ENCODE results near the gene LRRC61.
"Not testable (repeated sequence)": the region's sequence is repeated elsewhere in the genome, so short reads cannot be mapped to it uniquely, and the experiment has no call there.

The LRRC61 gene

DNA sequence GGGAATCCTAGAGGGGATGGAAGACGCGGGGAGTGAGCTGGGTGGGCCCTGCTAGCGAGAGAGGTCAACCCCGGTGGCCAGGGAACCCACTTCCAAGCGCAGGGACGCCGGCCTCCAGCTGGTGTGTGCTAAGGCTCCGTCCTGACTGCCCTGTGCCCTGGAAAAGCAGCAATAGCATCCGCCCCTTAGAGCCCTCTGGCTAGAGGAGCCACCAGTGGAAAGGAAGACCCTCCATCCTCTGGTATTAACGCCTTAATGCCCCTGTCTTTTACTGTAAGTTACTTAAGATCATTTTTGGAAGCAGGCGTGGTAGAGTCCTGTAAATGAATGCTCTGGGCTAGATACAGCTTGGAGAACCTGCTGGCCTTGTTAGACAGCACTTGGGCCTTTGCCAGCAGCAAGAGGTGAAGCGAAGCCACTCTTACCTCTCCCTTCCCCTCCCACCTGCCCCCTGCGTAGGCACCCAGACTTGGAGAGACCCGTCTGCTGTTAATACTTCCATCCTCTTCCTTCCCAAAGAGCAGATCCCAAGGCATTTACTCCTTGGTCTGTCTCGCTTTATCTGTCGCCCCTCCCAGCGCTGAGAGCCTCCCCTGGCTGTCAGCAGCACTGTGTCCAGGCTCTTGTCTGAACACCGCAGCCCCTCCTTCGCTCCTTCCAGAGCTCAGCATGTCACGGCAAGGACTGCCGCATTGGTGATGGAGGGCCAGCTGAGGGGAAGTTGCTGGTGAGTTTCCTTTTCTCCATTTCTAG is 50.1 kb downstream of the LRRC61 start:
- DNase-seq, result no peak

- no peak for DNase-seq
Measured at GRCh38 chr7:150374026-150374425, 50.9 kb downstream of the LRRC61 start.

GRCh38 chr7:150374472-150374871 is 51.3 kb downstream of the LRRC61 start:
- no peak for DNase-seq

DNA sequence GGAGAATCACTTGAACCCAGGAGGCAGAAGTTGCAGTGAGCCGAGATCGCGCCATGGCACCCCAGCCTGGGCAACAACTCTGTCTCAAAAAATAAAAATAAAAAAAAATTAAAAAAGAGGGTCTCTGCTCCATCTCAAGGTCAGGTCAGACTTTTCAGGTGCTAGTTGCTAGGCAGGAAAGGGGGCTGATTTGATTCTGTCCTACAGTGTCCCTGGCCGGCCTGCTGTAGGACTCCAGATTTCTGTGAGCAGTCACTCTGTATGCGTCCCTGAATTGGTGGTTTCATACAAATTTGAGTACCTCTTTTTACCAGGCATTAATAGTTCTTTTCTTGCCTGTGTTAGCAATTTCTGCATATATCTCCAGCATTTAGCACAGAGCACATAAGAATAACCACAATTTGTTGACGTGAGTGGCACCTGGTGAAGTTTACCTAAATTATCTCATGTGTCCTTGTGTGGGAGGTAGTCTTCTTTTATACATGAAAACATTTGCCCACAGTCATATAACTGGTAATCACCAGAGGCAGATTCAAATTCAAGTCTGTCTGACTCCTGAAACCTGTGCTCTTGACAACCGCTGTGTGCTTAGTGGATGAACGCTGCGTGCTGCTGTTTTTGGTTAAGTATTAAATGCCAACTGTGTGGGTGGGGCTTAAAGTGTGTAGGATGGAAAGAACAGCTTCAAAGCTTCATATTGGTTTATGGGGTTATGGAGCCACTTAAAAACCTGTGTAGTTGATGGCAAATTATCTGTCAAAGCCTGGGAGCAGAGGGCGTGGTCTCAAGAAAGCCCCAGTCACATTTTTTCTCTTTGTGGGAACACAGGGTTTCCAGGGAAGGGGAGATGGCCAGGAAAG is 52.7 kb downstream of the LRRC61 start:
- DNase-seq, result no peak

GRCh38 chr7:150376560-150376959 is 53.4 kb downstream of the LRRC61 start:
- no peak for DNase-seq

- DNase-seq, result no peak
Measured at GRCh38 chr7:150377196-150377595, 54.0 kb downstream of the LRRC61 start.

DNA sequence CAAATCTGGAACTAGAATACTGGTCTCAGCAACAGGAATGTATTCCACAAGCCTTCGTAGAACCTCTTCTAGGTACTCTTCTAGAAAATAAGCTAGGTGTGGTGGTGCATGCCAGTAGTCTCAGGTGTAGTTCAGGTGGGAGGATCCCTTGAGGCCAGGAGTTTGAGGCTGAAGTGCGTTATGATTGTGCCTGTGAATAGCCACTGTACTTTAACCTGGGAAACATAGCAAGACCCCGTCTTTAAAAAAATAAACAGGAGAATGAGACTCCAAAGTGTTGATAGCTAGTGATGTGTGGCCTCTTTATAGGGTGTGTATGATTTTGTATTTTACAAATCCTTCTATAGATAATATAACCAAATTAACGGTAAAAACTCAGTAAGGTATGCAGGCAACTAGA is 54.5 kb downstream of the LRRC61 start:
- DNase-seq, result no peak

- DNase-seq, result peak; percentile 34
Measured at GRCh38 chr7:150378115-150378852, 55.1 kb downstream of the LRRC61 start.

- DNase-seq, result peak; percentile 10
Measured at GRCh38 chr7:150378853-150379440, 55.8 kb downstream of the LRRC61 start, which contains the start of gene ZNF775. TSS of gene ZNF775 (plus strand) at chr7:150379330. CDS start at chr7:150388471, 9,141 bp downstream.

GRCh38 chr7:150379441-150380379 is 56.6 kb downstream of the LRRC61 start:
- DNase-seq, result no peak

DNA sequence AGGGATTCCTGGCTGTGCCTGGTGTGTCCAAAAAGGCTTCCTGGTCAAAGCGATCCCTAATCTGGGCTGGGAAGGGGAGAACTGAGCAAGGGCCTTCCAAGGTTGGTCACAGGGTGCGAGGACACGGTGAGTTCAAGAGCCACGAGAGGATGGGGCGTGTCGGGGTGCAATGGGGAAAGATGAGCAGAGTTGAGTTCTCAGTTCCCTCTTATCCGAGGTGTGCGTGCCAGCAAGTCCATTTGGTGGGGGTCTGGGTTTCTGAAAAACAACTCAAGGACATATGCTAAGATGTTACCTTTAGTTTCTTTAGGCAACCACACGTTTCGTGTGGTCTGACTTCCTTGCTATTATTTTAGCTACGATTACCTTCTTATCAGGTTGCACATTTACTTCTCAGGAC is 57.3 kb downstream of the LRRC61 start:
- no peak for DNase-seq

- no peak for DNase-seq
Measured at GRCh38 chr7:150381096-150381495, 57.9 kb downstream of the LRRC61 start.

- no peak for DNase-seq
Measured at GRCh38 chr7:150381785-150382122, 58.6 kb downstream of the LRRC61 start.

GRCh38 chr7:150382123-150382843 is 59.1 kb downstream of the LRRC61 start:
- no peak for DNase-seq

GRCh38 chr7:150382844-150383225 is 59.7 kb downstream of the LRRC61 start:
- DNase-seq, result no peak

DNA sequence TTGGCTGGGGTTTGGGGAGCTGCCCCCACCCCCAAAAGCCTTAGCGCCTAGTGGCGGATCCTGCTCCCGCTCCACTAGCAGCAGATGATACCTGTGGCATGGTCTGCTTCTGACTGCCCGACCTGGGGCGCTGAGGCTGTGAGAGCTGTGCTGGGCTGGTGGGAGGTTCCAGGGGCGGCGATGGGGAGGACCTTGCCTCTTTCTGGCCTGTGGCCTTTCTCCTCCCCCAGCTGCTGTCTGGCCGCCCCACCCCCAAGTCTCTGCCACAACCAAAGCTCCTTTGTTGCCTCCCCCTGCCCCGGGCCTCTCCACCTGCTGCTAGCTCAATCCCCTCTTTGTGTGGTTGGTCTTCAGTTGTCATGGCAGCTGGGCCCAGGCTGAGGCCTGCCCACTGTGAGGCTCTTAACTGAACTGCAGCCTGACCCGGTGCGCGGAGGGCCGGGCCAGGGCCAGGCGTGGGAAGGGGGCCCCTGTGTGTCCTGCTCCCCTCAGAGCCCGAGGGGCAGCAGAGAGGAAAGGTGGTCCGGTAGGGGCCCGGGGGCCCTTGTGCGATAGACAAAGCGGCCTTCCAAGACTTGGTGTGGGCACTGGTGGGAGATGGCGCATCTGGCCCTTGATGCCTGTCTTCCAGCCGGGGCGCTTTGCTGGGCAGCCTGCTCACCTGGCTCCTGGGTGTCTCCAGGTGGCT is 60.7 kb downstream of the LRRC61 start:
- DNase-seq, result peak; percentile 57

- DNase-seq, result no peak
Measured at GRCh38 chr7:150384406-150385301, 61.5 kb downstream of the LRRC61 start.

GRCh38 chr7:150385302-150385723 is 62.2 kb downstream of the LRRC61 start:
- DNase-seq, result no peak

- DNase-seq, result not testable (repeated sequence)
Measured at GRCh38 chr7:150385884-150386283, 62.7 kb downstream of the LRRC61 start.
